Measurements from ENCODE around the gene RFX2. TPM values are rescaled to one million over a fixed set of nuclear protein-coding genes. Genes with fewer than 3 reads are reported as not detected.

Gene RFX2
- total and polyA plus RNA-seq, 8 donors = 1.8 to 14.0 (median 3.4) TPM

DNA sequence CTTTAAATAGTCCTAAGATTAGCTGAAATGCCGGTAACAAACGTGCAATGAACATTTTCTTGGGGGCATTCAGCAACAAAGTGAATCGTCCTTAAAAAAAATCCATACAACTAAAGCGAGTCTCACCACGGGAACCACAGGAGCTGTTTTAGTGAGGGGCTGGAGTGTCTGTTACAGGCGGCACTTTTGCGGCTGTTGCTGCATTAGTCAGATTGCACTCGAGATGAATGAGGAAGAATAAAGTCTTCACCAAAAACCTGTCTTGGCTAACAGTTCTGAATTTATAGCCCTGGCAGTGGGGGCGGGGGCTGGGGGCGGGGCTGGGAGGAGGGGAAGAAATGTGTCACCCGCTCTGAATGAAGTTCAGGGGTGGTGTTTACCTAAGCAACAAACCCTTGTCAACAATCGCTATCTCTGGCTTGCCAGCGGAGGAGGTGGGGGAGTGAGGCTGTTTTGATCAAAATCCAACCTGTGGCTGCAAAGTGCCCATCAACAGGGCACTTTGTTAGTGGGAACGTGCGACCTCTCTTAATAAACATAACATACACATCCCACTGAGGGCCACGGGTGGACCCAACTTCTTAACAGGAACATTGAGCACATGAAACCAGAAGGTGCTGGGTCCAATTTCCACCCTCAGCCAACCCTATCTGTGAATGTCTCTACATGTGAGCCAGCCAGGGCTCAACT lies 44.5 kb downstream of the RFX2 start:
- TF ChIP-seq, protein P1, sequence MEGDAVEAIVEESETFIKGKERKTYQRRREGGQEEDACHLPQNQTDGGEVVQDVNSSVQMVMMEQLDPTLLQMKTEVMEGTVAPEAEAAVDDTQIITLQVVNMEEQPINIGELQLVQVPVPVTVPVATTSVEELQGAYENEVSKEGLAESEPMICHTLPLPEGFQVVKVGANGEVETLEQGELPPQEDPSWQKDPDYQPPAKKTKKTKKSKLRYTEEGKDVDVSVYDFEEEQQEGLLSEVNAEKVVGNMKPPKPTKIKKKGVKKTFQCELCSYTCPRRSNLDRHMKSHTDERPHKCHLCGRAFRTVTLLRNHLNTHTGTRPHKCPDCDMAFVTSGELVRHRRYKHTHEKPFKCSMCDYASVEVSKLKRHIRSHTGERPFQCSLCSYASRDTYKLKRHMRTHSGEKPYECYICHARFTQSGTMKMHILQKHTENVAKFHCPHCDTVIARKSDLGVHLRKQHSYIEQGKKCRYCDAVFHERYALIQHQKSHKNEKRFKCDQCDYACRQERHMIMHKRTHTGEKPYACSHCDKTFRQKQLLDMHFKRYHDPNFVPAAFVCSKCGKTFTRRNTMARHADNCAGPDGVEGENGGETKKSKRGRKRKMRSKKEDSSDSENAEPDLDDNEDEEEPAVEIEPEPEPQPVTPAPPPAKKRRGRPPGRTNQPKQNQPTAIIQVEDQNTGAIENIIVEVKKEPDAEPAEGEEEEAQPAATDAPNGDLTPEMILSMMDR (IDR thresholded peaks at IDR 0.05) = no peak
- Histone ChIP-seq H3K27ac (peak overlapping the region; percentile 55 to 85 (median 78)), H3K4me1 (peaks cover 8 to 32% (median 16%) of the 10 kb centered on the region in 3 donors), H3K9me3 (no peaks in the 10 kb centered on the region), H3K27me3 (no peaks in the 10 kb centered on the region), H3K36me3 (no peaks in the 10 kb centered on the region), H3K4me3 (peak overlapping the region in 1 of 4 donors; percentile 1)
- WGBS, 2 donors = 8 to 9% methylated on average over 16 of the region's 16 CpGs
- ATAC-seq (peak; percentile 63 to 70 (median 66)), FAIRE-seq (no peak), DNase-seq (peak in 4 of 6 donors; percentile 46 to 67 (median 50))
- intact Hi-C loops (cut with DNase I) = no loop called here

DNA sequence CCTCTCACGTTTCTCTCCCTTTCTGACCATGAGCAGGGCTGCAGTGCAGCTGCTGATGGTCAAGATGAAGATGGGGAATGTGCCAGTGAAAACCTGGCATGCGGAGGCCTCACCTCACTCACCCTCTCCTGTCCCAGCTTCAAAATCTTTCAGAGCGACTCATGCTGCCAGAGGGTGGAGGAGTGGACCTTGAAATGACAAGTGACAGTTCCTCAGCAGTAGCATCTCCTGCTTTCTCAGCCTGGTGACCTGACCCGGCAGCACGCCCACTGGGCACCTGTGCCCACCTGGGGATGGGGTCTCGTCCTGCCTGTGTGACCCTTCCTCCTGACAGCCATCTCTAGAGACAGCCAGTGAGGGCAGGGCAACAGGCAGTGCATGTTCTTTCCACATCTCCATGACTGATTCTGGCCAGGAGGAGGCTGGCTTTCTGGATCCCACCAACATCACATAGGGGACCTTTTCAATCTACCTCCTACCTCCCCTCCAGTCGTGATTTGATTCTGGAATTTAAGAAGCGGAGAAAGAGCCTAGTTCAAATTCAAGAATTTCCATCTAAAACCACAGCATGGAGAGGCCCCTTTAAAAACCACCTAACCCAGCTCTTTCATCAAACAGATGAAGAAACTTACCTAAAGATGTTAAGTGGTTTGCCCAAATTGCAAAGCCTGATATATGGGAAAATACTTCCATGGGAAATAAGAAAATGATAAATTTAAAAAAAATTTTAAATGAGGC lies 45.8 kb downstream of the RFX2 start:
- TF ChIP-seq, protein P1 (IDR thresholded peaks at IDR 0.05) = no peak
- ATAC-seq (no peak), FAIRE-seq (no peak), DNase-seq (no peak)
- H3K4me1 ChIP-seq = peaks cover 8 to 32% (median 16%) of the 10 kb centered on the region in 3 donors
- H3K4me3 ChIP-seq = no peak overlapping the region
- H3K9me3 ChIP-seq = no peaks in the 10 kb centered on the region
- intact Hi-C loops (cut with DNase I) = no loop called here
- no peak overlapping the region for H3K27ac ChIP-seq
- H3K36me3 ChIP-seq = no peaks in the 10 kb centered on the region
- WGBS, 2 donors = 62 to 72% methylated on average over 8 of the region's 8 CpGs
- H3K27me3 ChIP-seq = no peaks in the 10 kb centered on the region

DNA sequence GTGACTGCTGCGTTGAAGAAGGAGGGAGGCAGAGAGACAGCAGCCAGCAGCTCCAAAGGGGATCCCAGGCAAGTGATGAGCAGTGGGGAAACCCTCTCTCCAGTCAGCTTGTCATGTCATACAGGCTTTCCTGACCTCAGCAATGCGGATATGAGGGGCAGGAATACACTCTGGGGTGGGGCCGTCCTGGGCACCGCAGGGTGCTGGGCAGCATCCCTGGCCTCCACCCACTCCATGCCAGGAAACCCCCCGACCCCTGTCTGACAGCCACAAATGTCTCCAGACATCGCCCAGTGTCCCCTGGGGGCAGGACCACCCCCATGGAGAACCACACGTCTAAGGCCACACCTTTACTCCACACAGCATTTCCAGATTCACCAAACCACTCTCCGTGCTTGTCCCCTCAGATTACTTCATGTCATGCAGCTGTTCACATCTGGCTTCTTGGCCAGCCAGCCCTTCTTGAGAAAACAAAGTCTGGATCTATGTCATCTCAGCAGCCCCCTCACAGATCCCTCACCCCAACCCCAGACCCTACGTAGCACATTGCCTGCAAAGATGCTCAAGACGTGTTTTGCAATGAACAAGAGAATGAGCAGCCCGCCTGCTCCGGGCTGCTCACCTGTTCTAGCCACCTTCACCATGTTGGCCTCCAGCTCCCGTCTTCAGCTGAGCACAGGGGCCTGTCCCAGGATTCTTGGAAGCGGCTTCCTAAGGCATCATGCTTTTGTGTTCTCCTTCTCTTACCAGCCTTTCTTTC lies 46.5 kb downstream of the RFX2 start:
- no peaks in the 10 kb centered on the region for H3K27me3 ChIP-seq
- no peak overlapping the region for H3K27ac ChIP-seq
- DNase-seq (no peak), FAIRE-seq (no peak), ATAC-seq (no peak)
- H3K36me3 ChIP-seq = no peaks in the 10 kb centered on the region
- H3K9me3 ChIP-seq = no peaks in the 10 kb centered on the region
- 65 to 79% methylated on average over 14 of the region's 14 CpGs for WGBS, 2 donors
- H3K4me3 ChIP-seq = no peak overlapping the region
- peaks cover 8 to 32% (median 16%) of the 10 kb centered on the region in 3 donors for H3K4me1 ChIP-seq
- TF ChIP-seq, protein P1 (IDR thresholded peaks at IDR 0.05) = no peak
- intact Hi-C loops (cut with DNase I) = no loop called here

DNA sequence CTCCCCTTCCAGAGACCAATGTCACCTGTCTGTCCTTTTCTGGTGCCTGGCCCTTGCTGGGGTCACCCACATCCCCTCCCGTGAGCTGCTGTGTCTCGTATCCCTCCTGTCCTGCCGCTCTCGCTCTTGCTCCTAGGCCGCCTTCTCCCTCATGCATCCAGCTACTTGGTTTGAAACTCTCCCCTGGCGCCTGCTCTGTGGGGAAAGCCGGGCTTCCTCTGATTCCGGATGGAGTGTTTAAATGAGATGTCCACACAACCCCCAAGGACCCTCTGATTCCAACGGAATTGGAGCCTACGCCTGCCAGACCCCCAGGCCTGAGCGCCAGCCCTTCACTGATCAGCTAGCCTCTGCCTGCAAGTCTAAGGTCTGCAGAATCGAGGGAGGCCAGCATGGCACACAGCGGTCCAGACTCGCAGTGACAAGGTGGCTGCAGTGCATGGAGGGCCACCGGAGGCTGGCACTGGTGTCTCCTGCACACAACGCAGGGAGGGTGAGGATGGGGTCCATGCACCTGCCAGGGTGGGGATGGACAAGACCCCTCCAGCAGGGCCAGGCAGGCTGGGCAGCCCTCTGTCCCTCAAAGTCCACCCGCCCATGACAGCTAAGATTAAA lies 47.2 kb downstream of the RFX2 start:
- peaks cover 8 to 32% (median 16%) of the 10 kb centered on the region in 3 donors for H3K4me1 ChIP-seq
- no peak overlapping the region for H3K4me3 ChIP-seq
- intact Hi-C loops (cut with DNase I) = no loop called here

More for the DNA sequence above, 47.2 kb downstream of the RFX2 start:
- TF ChIP-seq, protein P1 (IDR thresholded peaks at IDR 0.05) = no peak
- Histone ChIP-seq H3K27me3 (no peaks in the 10 kb centered on the region), H3K36me3 (no peaks in the 10 kb centered on the region), H3K27ac (peak overlapping the region in 2 of 4 donors; percentile 15 to 44), H3K9me3 (no peaks in the 10 kb centered on the region)
- FAIRE-seq = no peak
- 77 to 91% methylated on average over 17 of the region's 17 CpGs for WGBS, 2 donors
- ATAC-seq = no peak
- DNase-seq = no peak

Data from pancreas (tissue), 10 donors.